Hepatocyte (in vitro differentiated cells): ENCODE results near the gene DAAM2.

ENCODE experiments used
- CTCF ChIP-seq: fragments of 200-600 bp; sonication (generic); IDR thresholded peaks from 2 replicates; pipeline ENCODE4 v1.5.1; 2016; ENCODE audit warnings: antibody characterized with exemption, mild to moderate bottlenecking; ENCODE audit not compliant: poor library complexity
- EZH2phosphoT487 ChIP-seq: fragments of 200-600 bp; sonication (generic); IDR thresholded peaks from one replicate; pipeline ENCODE4 v1.6.1; 2018; ENCODE audit warnings: antibody characterized with exemption, mild to moderate bottlenecking, low read depth, moderate library complexity; ENCODE audit not compliant: unreplicated experiment, severe bottlenecking

- TF ChIP-seq CTCF, result no peak
- TF ChIP-seq EZH2phosphoT487, result no peak
Observed at GRCh38 chr6:39820553-39820952, 28.4 kb downstream of the DAAM2 start.
